ENCODE results near the gene NFKB2. TPM values are rescaled to one million over a fixed set of nuclear protein-coding genes. Genes with fewer than 3 reads are reported as not detected.

The NFKB2 gene
- total RNA-seq, 4 donors from 2014 or later, result 12.3 to 26.0 (median 15.3) TPM

- DNase-seq, result peak; percentile 96 to 97
- peak within 1 kb of the TSS; percentile 51 to 79 (median 74) for H3K27ac ChIP-seq
- H3K27me3 ChIP-seq, result no peaks in the 10 kb centered on the region
- WGBS, 2 donors, result 0 to 1% methylated on average over 15 to 27 of the region's 52 CpGs
- no peaks in the 10 kb centered on the region for H3K36me3 ChIP-seq
- peak within 1 kb of the TSS; percentile 75 to 97 (median 90) for H3K4me3 ChIP-seq (replicated peaks in 1 of 3)
- H3K9me3 ChIP-seq, result no peaks in the 10 kb centered on the region
- TF ChIP-seq, protein P1, sequence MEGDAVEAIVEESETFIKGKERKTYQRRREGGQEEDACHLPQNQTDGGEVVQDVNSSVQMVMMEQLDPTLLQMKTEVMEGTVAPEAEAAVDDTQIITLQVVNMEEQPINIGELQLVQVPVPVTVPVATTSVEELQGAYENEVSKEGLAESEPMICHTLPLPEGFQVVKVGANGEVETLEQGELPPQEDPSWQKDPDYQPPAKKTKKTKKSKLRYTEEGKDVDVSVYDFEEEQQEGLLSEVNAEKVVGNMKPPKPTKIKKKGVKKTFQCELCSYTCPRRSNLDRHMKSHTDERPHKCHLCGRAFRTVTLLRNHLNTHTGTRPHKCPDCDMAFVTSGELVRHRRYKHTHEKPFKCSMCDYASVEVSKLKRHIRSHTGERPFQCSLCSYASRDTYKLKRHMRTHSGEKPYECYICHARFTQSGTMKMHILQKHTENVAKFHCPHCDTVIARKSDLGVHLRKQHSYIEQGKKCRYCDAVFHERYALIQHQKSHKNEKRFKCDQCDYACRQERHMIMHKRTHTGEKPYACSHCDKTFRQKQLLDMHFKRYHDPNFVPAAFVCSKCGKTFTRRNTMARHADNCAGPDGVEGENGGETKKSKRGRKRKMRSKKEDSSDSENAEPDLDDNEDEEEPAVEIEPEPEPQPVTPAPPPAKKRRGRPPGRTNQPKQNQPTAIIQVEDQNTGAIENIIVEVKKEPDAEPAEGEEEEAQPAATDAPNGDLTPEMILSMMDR (IDR thresholded peaks at IDR 0.05), result no peak
- peak in 1 of 2 donors; percentile 45 for TF ChIP-seq POLR2A (IDR thresholded peaks at IDR 0.05)
- intact Hi-C loops (cut with DNase I), result no loop called here
- peaks cover 7 to 15% of the 10 kb centered on the region in 2 donors for H3K4me1 ChIP-seq
These were observed 36.9 kb downstream of the NFKB2 start, which contains the start of gene CUEDC2 for GRCh38 chr10:102432162-102432950. TSS of gene CUEDC2 (minus strand) at chr10:102432574. CDS start at chr10:102425188, 7,386 bp downstream.

GRCh38 chr10:102433619-102434046, 38.1 kb downstream of the NFKB2 start:
- 71 to 80% methylated on average over 3 to 5 of the region's 5 CpGs for WGBS, 2 donors
- Histone ChIP-seq H3K4me1 (peaks cover 7 to 15% of the 10 kb centered on the region in 2 donors), H3K4me3 (replicated peaks in 1 of 3) (no peak overlapping the region), H3K9me3 (no peaks in the 10 kb centered on the region), H3K27me3 (no peaks in the 10 kb centered on the region), H3K27ac (no peak overlapping the region), H3K36me3 (no peaks in the 10 kb centered on the region)
- TF ChIP-seq, protein P1 (IDR thresholded peaks at IDR 0.05), result no peak
- TF ChIP-seq POLR2A (IDR thresholded peaks at IDR 0.05), result no peak
- DNase-seq, result no peak
- intact Hi-C loops (cut with DNase I), result no loop called here

DNA sequence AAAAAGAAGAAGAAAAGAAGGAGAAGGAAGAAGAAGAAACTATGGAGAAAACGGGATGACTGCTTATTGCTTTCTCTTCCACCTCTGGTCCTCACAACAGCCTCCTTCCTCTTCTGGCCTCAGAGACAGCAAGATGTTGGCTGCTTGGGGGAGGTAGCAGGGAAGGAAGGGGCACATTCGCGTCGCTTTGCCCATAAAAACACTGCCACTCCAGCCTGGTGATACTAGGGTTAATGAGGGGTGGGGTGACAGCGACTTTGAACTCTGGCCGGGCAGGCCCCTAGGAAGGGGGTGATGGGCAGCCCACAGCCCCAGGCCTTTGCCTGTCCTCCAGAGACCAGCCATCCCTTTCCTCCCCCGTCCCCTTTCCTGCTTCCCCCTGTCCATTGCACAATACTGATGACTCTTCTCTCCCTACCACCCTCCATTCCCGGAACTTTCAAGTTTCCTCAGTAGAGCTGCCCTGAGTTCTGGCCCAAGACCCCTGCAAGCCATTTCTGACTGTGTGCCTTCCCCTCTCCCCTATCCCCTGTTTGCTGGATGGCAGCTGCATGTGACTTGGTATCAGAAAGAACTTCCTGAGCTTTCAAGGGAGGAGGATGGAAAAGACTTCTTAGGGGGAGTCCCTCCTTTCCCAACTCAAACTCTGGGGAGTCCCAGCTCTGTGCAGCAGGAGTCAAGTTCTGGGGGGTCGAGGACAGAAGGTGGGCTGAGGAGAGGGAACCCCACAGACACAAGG, 39.1 kb downstream of the NFKB2 start:
- TF ChIP-seq, protein P1 (IDR thresholded peaks at IDR 0.05), result no peak
- TF ChIP-seq POLR2A (IDR thresholded peaks at IDR 0.05), result no peak
- H3K4me3 ChIP-seq (replicated peaks in 1 of 3), result no peak overlapping the region
- DNase-seq, result no peak
- H3K36me3 ChIP-seq, result no peaks in the 10 kb centered on the region
- H3K4me1 ChIP-seq, result peaks cover 7 to 15% of the 10 kb centered on the region in 2 donors
- WGBS, 2 donors, result 35 to 41% methylated on average over 9 of the region's 9 CpGs
- H3K27ac ChIP-seq, result no peak overlapping the region
- no peaks in the 10 kb centered on the region for H3K9me3 ChIP-seq
- H3K27me3 ChIP-seq, result no peaks in the 10 kb centered on the region
- intact Hi-C loops (cut with DNase I), result no loop called here

DNA sequence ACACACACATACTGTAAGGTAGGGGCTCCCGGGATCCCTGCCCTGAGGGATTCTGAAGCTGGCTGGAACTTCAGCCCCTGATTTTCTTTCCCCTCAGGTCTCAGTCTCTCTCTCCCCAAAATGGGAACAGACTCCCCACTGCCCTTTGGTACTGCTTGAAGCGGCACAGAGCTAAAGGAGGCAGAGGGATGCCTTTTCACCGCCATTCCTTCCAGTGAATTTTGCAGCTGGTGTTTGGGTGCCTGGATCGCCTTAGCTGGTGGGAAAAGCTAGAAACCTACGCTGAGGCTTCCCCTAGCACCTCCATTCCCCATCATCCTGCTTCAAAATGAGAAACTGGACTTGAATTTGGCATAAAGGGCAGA, 39.6 kb downstream of the NFKB2 start:
- H3K4me3 ChIP-seq (replicated peaks in 1 of 3), result no peak overlapping the region
- H3K9me3 ChIP-seq, result no peaks in the 10 kb centered on the region
- WGBS, 2 donors, result 52 to 67% methylated on average over 5 of the region's 5 CpGs
- intact Hi-C loops (cut with DNase I), result no loop called here
- TF ChIP-seq, protein P1 (IDR thresholded peaks at IDR 0.05), result no peak
- no peak for TF ChIP-seq POLR2A (IDR thresholded peaks at IDR 0.05)
- no peaks in the 10 kb centered on the region for H3K27me3 ChIP-seq
- H3K36me3 ChIP-seq, result no peaks in the 10 kb centered on the region
- DNase-seq, result no peak
- peaks cover 7 to 15% of the 10 kb centered on the region in 2 donors for H3K4me1 ChIP-seq
- peak overlapping the region in 1 of 3 donors; percentile 31 for H3K27ac ChIP-seq

Data from thyroid gland (tissue), 4 donors.